Activated CD4-positive, CD25-positive, alpha-beta regulatory T cell (primary cell): ENCODE results near the gene CCDC102B.
"Not testable (repeated sequence)": the region's sequence is repeated elsewhere in the genome, so short reads cannot be mapped to it uniquely, and the experiment has no call there.

Experiments used
- DNase-seq, 4 experiments: peaks; one replicate each; lab custom pipeline; 2025; lab: John Stamatoyannopoulos, UW

CCDC102B gene

GRCh38 chr18:68979737-68980136, 181.9 kb downstream of the CCDC102B start:
- no peak for DNase-seq

GRCh38 chr18:68983126-68983525, 185.2 kb downstream of the CCDC102B start:
- no peak for DNase-seq

- no peak for DNase-seq
These were observed 186.5 kb downstream of the CCDC102B start for GRCh38 chr18:68984342-68984741.

- no peak for DNase-seq
These were observed 187.4 kb downstream of the CCDC102B start for GRCh38 chr18:68985172-68985820.

- DNase-seq, result no peak
These were observed 193.4 kb downstream of the CCDC102B start for GRCh38 chr18:68991286-68991685.

- DNase-seq, result no peak
These were observed 195.0 kb downstream of the CCDC102B start for GRCh38 chr18:68992719-68993482.

GRCh38 chr18:68995675-68996074, 197.8 kb downstream of the CCDC102B start:
- no peak for DNase-seq

- no peak for DNase-seq
These were observed 200.0 kb downstream of the CCDC102B start for GRCh38 chr18:68997845-68998244.

GRCh38 chr18:69000366-69000765, 202.5 kb downstream of the CCDC102B start:
- DNase-seq, result no peak

GRCh38 chr18:69002233-69002632, 204.4 kb downstream of the CCDC102B start:
- no peak for DNase-seq

- DNase-seq, result not testable (repeated sequence)
These were observed 208.3 kb downstream of the CCDC102B start for GRCh38 chr18:69006212-69006611.

GRCh38 chr18:69008538-69008937, 210.7 kb downstream of the CCDC102B start:
- no peak for DNase-seq

GRCh38 chr18:69021211-69021805, 223.4 kb downstream of the CCDC102B start:
- no peak for DNase-seq

- no peak for DNase-seq
These were observed 224.5 kb downstream of the CCDC102B start for GRCh38 chr18:69022426-69022825.

- DNase-seq, result no peak
These were observed 233.7 kb downstream of the CCDC102B start for GRCh38 chr18:69031571-69031970.

- DNase-seq, result no peak
These were observed 234.1 kb downstream of the CCDC102B start for GRCh38 chr18:69032009-69032408.

- DNase-seq, result no peak
These were observed 237.9 kb downstream of the CCDC102B start for GRCh38 chr18:69035756-69036155.

- DNase-seq, result no peak
These were observed 246.3 kb downstream of the CCDC102B start for GRCh38 chr18:69044215-69044614.

- DNase-seq, result no peak
These were observed 266.2 kb downstream of the CCDC102B start for GRCh38 chr18:69064063-69064462.

- no peak for DNase-seq
These were observed 269.2 kb downstream of the CCDC102B start for GRCh38 chr18:69067048-69067447.

GRCh38 chr18:69071680-69072079, 273.8 kb downstream of the CCDC102B start:
- DNase-seq, result no peak

GRCh38 chr18:69081846-69082245, 284.0 kb downstream of the CCDC102B start:
- no peak for DNase-seq

- DNase-seq, result no peak
These were observed 284.6 kb downstream of the CCDC102B start for GRCh38 chr18:69082499-69082898.
